Stimulated activated CD4-positive, alpha-beta T cell treated with anti-CD3 and anti-CD28 coated beads, Interleukin-4, amount 100 ng/mL, for 48 hours (primary cell): ENCODE data around the gene WNT2B.

Experiments used
- DNase-seq, 2 donors: peaks; one replicate each; pipeline ENCODE4 v3.0.0-alpha.2; 2020; ENCODE audit warnings: low read depth in 2 of 2

WNT2B gene

DNA sequence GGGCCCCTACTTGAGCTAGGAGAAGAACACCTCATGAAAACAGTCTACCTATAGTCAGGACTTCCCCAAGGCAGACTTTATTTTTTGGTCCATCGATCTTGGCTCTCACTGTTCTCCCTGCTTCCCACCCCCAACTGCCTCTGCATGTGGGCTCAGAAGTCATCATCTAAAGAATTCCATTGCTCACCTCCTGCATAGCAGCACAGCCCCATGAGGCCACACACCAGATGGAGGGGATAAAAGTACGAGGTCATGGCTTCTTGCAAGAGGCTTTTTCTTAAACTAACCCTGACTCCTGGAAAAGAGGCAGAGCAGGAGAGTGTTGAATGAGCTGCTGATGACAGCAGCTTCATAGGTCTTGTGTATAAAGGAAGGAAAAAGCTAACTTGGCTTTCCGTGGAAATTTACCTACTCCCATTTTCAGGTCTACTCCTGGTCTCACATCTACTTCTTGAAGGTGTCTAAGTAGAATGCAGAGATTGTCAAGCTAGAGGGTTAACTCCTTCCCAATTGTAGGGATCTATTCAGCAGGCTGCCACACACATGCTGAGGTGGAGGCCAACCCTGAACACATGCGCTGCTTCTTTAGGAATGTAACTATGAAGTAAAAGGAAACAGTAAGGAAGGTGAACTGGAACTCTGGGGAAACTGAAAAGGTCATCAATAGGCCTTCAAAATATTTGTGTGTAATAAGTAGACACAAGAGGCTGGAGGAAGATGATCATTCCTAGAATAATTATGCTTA, 18.7 kb downstream of the WNT2B start:
- no peak for DNase-seq

GRCh38 chr1:112528076-112528475, 19.3 kb downstream of the WNT2B start:
- no peak for DNase-seq

GRCh38 chr1:112529301-112529700, 20.5 kb downstream of the WNT2B start:
- no peak for DNase-seq

- no peak for DNase-seq
These were observed 22.1 kb downstream of the WNT2B start for GRCh38 chr1:112530832-112531231.

GRCh38 chr1:112532064-112532463, 23.3 kb downstream of the WNT2B start:
- no peak for DNase-seq

GRCh38 chr1:112533029-112533428, 24.3 kb downstream of the WNT2B start:
- no peak for DNase-seq

- DNase-seq: no peak
These were observed 27.8 kb downstream of the WNT2B start for GRCh38 chr1:112536561-112536960.

GRCh38 chr1:112537456-112537855, 28.7 kb downstream of the WNT2B start:
- no peak for DNase-seq

GRCh38 chr1:112538883-112539282, 30.1 kb downstream of the WNT2B start:
- no peak for DNase-seq

DNA sequence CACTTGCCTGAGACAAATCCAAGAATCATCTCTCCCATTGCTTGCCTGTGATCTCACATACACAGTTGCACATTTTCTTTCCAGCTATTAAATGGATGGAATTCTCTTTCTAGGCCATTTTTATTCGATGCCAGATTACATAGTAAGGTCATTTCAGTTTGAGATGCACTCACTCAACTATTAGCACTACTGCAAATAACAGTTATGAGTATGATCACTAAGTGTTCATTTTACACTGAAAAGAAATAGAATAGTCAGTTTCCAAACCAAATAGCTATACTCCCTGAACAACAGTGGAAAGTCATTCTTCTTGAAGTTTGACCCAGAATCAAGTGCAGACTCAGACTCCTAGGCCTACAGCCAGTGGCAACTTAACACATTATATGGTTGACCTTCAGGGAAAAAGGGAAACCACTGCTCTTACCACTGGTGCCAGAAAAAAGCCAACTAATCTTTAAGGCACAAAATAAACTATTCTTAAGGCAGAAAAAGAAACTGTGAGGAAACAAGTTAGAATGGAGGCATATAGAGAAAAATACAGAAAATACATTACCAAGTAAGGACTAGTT, 31.5 kb downstream of the WNT2B start:
- no peak for DNase-seq

DNA sequence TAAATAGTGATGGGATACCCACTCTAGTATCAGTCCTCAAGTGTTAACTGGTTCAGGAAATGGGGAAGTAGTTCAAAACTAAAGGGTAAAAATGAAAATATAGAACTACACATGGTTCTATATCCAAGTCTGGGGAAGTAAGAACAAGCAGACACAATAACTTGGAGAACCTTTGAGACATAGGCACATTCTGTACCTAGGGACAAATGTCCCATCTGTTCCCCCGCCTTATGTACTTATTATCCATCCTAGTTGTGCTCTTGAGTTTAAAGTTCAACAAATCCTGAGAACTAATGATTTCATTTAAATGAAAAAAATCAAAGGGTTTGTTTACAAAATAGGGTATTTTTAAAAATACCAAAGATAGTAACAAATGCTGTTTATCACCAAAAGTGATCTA, 32.5 kb downstream of the WNT2B start:
- no peak for DNase-seq

- no peak for DNase-seq
These were observed 33.6 kb downstream of the WNT2B start for GRCh38 chr1:112542206-112542973.

DNA sequence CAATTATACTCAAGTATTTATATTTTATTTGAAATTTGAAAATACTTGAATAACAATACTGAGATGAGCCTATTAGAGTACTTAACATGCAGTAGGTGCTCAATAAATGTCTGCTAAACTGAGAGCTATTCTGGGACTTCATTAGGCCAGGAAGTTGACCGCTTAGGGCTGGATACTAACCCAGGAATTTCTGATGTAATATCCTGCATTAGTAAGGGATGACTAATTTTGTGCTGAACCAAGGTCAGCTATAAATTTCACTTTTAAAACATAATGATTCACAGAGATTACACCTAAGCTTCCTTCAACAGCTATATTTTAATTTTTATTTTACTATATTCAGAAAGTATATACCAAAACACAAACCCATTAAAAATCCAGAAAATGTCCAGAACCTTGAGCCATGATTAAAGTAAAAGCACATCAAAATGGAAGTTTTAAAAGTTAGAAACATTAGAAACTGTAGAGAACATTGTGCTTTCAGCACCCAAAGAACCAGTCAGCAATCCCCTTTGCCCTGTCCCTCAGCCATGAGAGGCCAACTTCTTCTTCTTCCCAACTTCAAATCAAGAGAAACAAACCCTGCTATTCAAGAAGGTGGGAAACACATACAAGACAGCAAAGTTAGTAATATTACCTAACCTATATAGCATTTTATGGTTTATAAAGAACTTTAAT, 35.4 kb downstream of the WNT2B start:
- no peak for DNase-seq

DNA sequence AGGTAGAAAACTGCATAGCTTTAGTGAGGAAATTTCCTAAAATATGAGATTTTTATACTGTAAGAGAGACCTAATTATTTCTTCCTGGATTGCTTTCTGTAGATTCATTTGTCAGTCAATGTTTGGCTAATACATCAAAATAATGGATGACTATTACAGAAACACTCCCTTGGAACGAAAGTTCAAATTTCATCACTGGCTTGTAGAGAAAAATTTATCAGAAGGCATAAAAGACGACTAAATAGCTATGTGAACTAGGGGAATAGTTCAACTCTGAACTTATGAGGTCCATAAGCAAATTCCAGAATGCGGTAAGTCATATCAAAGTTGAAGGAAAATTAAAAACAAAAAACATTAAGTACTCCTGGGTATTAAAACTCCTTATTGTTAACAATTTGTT, 36.0 kb downstream of the WNT2B start:
- DNase-seq: no peak

- no peak for DNase-seq
These were observed 37.3 kb downstream of the WNT2B start for GRCh38 chr1:112546076-112546475.

- no peak for DNase-seq
These were observed 39.8 kb downstream of the WNT2B start for GRCh38 chr1:112548547-112548946.

DNA sequence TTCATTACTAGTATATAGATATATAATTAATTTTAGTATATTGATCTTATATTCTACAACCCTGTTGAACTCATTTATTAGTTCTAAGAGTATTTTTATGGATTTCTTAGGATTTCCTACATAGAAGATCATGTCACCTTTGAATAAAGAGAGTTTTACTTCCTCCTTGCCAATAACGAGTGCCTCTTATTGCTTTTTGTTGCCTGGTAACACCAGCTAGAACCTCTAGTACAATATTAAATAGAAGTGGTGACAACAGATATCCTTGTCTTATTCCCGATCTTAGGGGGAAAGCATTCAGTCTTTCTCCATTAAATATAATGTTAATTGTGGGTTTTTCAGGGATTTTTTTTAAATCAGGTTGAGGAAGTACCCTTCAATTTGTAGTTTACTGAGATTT, 40.8 kb downstream of the WNT2B start:
- no peak for DNase-seq

DNA sequence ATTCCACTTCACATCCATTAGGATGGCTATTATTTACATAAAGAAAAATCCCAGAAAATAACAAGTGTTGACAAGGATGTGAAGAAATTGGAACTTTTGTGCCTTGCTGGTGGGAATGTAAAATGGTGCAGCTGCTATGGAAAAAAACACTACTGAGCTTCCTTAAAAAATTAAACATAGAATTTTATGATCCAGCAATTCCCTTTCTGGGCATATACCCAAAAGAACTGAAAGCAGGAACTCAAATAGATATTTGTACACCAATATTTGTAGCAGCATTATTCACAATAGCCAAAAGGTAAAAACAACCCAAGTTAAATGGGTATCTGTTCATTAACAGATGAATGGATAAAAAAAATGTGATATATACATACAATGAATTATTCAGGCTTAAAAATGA, 45.6 kb downstream of the WNT2B start:
- no peak for DNase-seq

- no peak for DNase-seq
These were observed 48.6 kb downstream of the WNT2B start for GRCh38 chr1:112557385-112557784.

DNA sequence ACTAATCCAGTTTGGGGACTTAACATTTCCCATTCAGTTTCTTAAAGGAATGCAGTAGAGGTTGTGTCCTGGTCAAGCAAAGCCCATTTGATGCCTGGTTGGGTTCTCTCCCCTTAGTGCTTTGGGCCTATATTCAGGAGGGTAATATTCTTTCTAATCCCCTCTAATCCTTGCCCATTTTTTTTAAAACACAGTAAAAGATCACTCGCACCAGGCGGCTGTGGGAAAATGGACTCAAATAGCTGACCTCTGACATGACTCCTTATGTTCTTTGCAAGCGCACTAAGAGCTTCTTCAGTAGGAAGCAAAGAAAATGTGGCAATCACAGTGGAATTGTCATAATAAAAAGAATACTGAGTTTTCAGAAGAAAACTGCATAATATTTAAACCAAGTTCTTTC, 49.9 kb downstream of the WNT2B start:
- no peak for DNase-seq

DNA sequence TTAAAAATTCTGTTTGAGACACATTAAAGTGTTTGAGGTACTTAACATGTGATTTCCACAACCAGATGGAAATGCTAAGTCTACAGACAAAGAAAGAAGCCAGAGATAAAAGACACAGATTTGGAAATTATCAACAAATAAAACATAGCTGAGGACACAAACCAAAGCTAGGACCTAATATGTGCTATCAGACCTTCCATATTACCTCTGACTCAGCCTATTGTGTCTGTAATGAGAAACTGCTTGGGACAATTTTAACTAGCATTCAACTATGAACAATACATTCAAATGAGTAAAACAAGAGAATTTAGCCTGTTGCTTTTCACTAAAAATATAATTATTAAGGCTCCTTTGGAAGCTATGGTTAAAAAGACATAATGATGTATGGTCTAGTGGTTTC, 54.6 kb downstream of the WNT2B start:
- DNase-seq: no peak

DNA sequence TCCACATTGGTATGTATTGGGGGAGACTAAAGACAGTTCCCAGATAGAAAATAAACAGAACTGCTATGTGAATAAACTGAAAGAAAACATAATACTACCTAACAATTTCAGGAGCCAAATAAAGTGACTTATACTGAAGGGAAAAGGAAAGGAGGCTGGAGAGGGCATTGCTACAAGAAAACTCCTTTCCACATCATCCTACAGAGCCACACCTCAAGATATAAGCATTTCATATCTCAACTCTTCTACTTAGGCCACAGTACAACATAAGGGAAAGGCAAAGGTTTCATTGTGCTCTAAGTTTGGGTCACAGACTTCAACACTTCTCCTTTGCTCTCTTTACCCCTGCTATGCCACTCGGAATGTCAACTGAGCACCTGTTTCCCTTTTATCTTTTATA, 55.3 kb downstream of the WNT2B start:
- DNase-seq: no peak

GRCh38 chr1:112565800-112566199, 57.0 kb downstream of the WNT2B start:
- DNase-seq: no peak
